HPDE6-E6E7 (cell line): ENCODE results near the gene CD84.
"Not testable (repeated sequence)": the region's sequence is repeated elsewhere in the genome, so short reads cannot be mapped to it uniquely, and the experiment has no call there.

Experiments used
- DNase-seq: peaks from one replicate; pipeline ENCODE4 v3.0.0; 2011; ENCODE audit warnings: missing footprints; ENCODE audit errors: extremely low spot score

Gene CD84

DNA sequence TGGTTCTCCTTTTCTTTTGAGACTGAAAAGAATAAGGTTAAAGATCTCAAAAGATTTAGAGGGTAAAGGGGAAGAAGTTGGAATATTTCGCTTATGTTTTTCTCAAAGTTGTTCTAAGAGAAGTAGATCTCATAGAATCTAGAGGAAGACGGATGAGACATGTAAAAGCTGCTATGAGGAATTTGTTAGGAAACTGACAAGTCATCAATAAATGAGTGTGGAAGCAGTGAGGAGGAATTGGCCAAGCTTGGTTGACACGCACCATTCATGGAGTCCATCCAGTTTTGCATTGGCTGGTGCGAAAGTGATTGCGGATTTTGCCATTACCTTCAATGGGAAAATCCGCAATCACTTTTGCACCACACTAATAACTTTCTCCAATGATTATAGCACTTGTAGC, 76.2 kb downstream of the CD84 start:
- DNase-seq, result no peak

GRCh38 chr1:160500321-160500990, 78.8 kb downstream of the CD84 start:
- no peak for DNase-seq

DNA sequence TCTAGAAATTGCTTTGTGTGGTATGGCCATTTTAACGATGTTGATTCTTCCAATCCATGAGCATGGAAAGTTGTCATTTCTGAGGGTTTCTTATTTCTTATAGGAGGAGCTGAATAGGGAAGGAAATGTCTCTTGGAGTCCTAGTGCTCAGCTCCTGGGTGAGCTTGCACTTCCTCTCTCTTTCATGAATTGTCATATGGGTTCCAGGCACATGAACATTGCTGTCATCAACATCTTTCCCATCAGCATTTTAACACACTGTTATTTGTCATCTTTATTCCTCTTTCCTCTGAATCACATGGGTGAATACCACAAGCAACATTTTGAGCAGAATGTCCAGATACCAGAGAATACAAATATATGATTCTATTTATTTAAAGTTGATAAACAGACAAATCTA, 79.7 kb downstream of the CD84 start:
- DNase-seq, result no peak

DNA sequence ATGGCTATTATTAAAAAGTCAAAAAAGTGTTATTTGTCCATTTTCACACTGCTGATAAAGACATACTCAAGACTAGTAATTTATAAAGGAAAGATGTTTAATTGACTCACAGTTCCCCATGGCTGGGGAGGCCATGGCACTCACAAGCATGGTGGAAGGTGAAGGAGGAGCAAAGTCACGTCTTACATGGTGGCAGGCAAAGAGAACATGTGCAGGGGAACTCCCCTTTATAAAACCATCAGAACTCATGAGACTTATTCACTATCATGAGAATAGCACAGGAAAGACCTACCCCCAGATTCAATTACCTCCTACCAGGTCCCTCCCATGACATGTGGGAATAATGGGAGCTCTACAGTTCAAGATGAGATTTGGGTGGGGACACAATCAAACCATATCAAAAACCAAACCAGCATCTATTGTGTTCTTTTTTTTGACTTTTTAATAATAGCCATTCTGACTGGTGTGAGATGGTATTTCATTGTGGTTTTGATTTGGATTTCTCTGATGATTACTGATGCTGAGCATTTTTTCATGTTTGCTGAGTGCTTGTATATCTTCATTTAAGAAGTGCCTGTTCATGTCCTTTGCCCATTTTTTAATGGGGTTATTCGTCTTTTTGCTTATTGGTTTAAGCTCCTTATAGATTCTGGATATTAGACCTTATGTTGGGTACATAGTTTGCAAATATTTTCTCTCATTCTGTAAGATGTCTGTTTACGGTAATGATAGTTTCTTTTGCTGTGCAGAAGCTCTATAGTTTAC, 80.8 kb downstream of the CD84 start:
- not testable (repeated sequence) for DNase-seq

- DNase-seq, result no peak
Observed at GRCh38 chr1:160496334-160496733, 83.0 kb downstream of the CD84 start.

GRCh38 chr1:160494620-160495019, 84.7 kb downstream of the CD84 start:
- no peak for DNase-seq

DNA sequence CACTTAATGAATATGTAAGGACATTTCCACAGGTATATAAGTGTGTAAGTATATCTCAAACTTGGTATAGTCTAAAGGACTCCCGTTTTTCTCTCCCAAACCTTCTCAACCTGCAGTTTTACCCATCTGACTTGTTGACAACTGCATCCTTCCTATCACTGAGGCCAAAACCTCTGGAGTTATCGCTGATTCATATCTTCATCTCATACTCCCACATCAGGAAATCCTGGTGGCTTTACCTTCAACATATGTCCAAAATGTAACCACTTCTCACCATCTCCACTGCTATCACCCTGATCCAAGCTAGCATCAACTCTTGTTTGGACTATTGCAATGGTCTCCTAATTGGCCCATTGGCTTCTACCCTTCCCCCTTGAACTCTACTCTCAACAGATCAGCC, 86.7 kb downstream of the CD84 start:
- DNase-seq, result no peak

- no peak for DNase-seq
Observed at GRCh38 chr1:160491981-160492380, 87.3 kb downstream of the CD84 start.
